K562 (cell line): Measurements from ENCODE around the gene DOLPP1. TPM values are rescaled to one million over a fixed set of nuclear protein-coding genes. Genes with fewer than 3 reads are reported as not detected.

Experiments used
- CBFA2T3 ChIP-seq: fragments of 450-650 bp; IDR thresholded peaks from 2 replicates; pipeline ENCODE4 v1.6.1; 2017
- CC2D1A ChIP-seq: fragments of 450-650 bp; IDR thresholded peaks from 2 replicates; pipeline ENCODE4 v1.6.1; 2017; ENCODE audit warnings: mild to moderate bottlenecking
- CLOCK ChIP-seq: fragments of 250-450 bp; sonication (Bioruptor Pico); IDR thresholded peaks from 2 replicates; pipeline ENCODE4 v1.4.0; 2020; ENCODE audit warnings: mild to moderate bottlenecking, moderate library complexity, borderline replicate concordance
- DNMT1 ChIP-seq: fragments of 450-650 bp; IDR thresholded peaks from 2 replicates; pipeline ENCODE4 v1.6.1; 2016; ENCODE audit warnings: antibody characterized with exemption, mild to moderate bottlenecking
- EWSR1 ChIP-seq: fragments of 450-650 bp; IDR thresholded peaks from 2 replicates; pipeline ENCODE4 v1.6.1; 2018; ENCODE audit warnings: borderline replicate concordance, mild to moderate bottlenecking, low read depth, moderate library complexity; ENCODE audit not compliant: partially characterized antibody
- GTF2F1 ChIP-seq: IDR thresholded peaks from 2 replicates; pipeline ENCODE4 v1.6.1; 2011; ENCODE audit warnings: low read depth, low read length, improper control_type of control experiment
- HDAC1 ChIP-seq, 2 experiments: fragments of 450-650 bp; IDR thresholded peaks; 2 replicates each; pipeline ENCODE4 v1.6.1; 2016 to 2017; ENCODE audit warnings: inconsistent platforms in 1 of 2, mild to moderate bottlenecking in 1 of 2, moderate library complexity in 1 of 2
- HINFP ChIP-seq: fragments of 450-650 bp; conservative IDR thresholded peaks from 2 replicates; pipeline ENCODE4 v1.6.1; 2016; ENCODE audit warnings: missing genetic modification characterization, low read depth, mild to moderate bottlenecking, control low read depth, missing compliant biosample characterization
- LARP7 ChIP-seq: fragments of 450-650 bp; IDR thresholded peaks from 2 replicates; pipeline ENCODE4 v1.6.1; 2016
- NELFE ChIP-seq: IDR thresholded peaks from 2 replicates; pipeline ENCODE4 v1.6.1; 2011; ENCODE audit warnings: mild to moderate bottlenecking; ENCODE audit not compliant: insufficient read depth, insufficient read length
- NEUROD1 ChIP-seq: fragments of 150-350 bp; IDR thresholded peaks from 2 replicates; pipeline ENCODE4 v1.6.1; 2014; ENCODE audit warnings: borderline replicate concordance, low read length, low read depth; ENCODE audit not compliant: partially characterized antibody
- PHF20 ChIP-seq: fragments of 450-650 bp; IDR thresholded peaks from 2 replicates; pipeline ENCODE4 v1.6.1; 2018; ENCODE audit not compliant: partially characterized antibody
- POLR2H ChIP-seq: IDR thresholded peaks from 2 replicates; pipeline ENCODE4 v1.6.1; 2016; ENCODE audit warnings: missing genetic modification characterization, low read depth, mild to moderate bottlenecking, control low read depth, missing compliant biosample characterization, moderate library complexity
- PPARD ChIP-seq: fragments of 250-450 bp; sonication (Bioruptor Pico); IDR thresholded peaks from 2 replicates; pipeline ENCODE4 v1.8.0; 2022; ENCODE audit warnings: inconsistent platforms, mild to moderate bottlenecking, moderate library complexity
- RERE ChIP-seq: sonication (generic); formaldehyde crosslinking; IDR thresholded peaks from 2 replicates; pipeline ENCODE4 v1.8.0; 2023; ENCODE audit warnings: missing genetic modification reagents, mild to moderate bottlenecking, borderline replicate concordance
- SREBF1 ChIP-seq: fragments of 150-350 bp; IDR thresholded peaks from 2 replicates; pipeline ENCODE4 v1.6.1; 2014; ENCODE audit warnings: antibody characterized with exemption, low read depth, low read length, borderline replicate concordance
- ZBTB1 ChIP-seq: sonication (generic); formaldehyde crosslinking; IDR thresholded peaks from 2 replicates; pipeline ENCODE4 v1.8.1; 2023; ENCODE audit warnings: missing genetic modification reagents, low read depth, mild to moderate bottlenecking, borderline replicate concordance
- ZNF277 ChIP-seq: fragments of 250-450 bp; sonication (Bioruptor Pico); IDR thresholded peaks from 2 replicates; pipeline ENCODE4 v1.8.0; 2022; ENCODE audit warnings: inconsistent platforms, mild to moderate bottlenecking, moderate library complexity, borderline replicate concordance
- ZNF764 ChIP-seq: fragments of 250-450 bp; sonication (Bioruptor Pico); IDR thresholded peaks from 2 replicates; pipeline ENCODE4 v1.4.0; 2020; ENCODE audit warnings: low read depth, mild to moderate bottlenecking, moderate library complexity
- polyA plus RNA-seq, 8 experiments: library from polyadenylated mRNA; depleted of rRNA in 4 of 8; stranded (reverse) in 5 of 8; unstranded in 3 of 8; fragments of >200 nt; fragmentation: Nextera tagmentation in 2 of 8; fragmentation: Illumina TruSeq in 1 of 8; extraction: Ambion mirVana in 2 of 8; extraction: Trizol in 1 of 8; gene quantifications; 2 replicates each; pipeline versions ENCODE4 v1.2.1 to v1.2.3, GENCODE V29; 2011 to 2014; ENCODE audit warnings: inconsistent platforms in 1 of 8, missing spikeins in 1 of 8
- total RNA-seq, 7 experiments: library from RNA; depleted of rRNA in 6 of 7; stranded (reverse); fragments of >200 nt in 6 of 7; fragmentation: Illumina TruSeq in 2 of 7; extraction: Trizol in 2 of 7; gene quantifications; 2 replicates each; pipeline versions ENCODE4 v1.2.1 to v1.2.3, GENCODE V29; 2011 to 2021; ENCODE audit warnings: low replicate concordance in 1 of 7

DOLPP1 gene
- total and polyA plus RNA-seq, 9 of the 15 experiments (the other 6 are each of a cell fraction or from before 2014, with no cell fraction given) = 3.0 to 39.8 (median 30.5) TPM

GRCh38 chr9:129139993-129140396 is 59.1 kb downstream of the DOLPP1 start (continued):
- TF ChIP-seq EWSR1 (no peak), CC2D1A (no peak), GTF2F1 (no peak), HINFP (no peak), DNMT1 (no peak), PHF20 (no peak), LARP7 (no peak), ZNF277 (CRISPR knock-in tag) (no peak), CLOCK (CRISPR knock-in tag) (no peak), ZNF764 (CRISPR knock-in tag) (no peak), CBFA2T3 (no peak), POLR2H (tag) (no peak; the same call in none of the 2 replicates), PPARD (CRISPR knock-in tag) (no peak), RERE (no peak), ZBTB1 (CRISPR knock-in tag) (no peak), NEUROD1 (no peak), HDAC1 (IDR thresholded peaks at IDR 0.05) (no peak), NELFE (no peak), SREBF1 (no peak)
